ENCODE data around the gene PTER.

DNA sequence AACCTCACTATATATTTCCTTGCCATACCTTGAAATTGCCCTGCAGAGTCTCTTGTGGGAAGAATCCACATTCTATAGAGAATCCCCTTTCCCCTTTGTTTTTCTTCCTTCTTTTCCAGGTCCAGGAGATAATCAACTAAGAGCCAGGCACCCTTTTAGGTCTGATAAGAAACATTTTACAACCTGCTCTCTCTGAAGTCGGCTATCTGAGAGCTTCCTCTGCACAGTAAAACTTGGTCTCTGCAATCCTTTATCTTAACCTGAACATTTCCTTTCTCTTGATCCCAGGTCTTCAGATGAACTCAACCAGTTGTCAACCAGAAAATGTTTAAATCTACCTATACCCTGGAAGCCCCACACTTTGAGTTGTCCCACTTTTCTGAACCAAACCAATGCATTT is 19.5 kb upstream of the PTER start:
- TF ChIP-seq, protein P1, sequence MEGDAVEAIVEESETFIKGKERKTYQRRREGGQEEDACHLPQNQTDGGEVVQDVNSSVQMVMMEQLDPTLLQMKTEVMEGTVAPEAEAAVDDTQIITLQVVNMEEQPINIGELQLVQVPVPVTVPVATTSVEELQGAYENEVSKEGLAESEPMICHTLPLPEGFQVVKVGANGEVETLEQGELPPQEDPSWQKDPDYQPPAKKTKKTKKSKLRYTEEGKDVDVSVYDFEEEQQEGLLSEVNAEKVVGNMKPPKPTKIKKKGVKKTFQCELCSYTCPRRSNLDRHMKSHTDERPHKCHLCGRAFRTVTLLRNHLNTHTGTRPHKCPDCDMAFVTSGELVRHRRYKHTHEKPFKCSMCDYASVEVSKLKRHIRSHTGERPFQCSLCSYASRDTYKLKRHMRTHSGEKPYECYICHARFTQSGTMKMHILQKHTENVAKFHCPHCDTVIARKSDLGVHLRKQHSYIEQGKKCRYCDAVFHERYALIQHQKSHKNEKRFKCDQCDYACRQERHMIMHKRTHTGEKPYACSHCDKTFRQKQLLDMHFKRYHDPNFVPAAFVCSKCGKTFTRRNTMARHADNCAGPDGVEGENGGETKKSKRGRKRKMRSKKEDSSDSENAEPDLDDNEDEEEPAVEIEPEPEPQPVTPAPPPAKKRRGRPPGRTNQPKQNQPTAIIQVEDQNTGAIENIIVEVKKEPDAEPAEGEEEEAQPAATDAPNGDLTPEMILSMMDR (IDR thresholded peaks at IDR 0.05; ENCODE audit: poor library complexity) = no peak
- TF ChIP-seq EZH2 (IDR thresholded peaks at IDR 0.05; ENCODE audit: borderline replicate concordance) (no peak), EZH2phosphoT487 (IDR thresholded peaks at IDR 0.05; ENCODE audit: low read depth, severe bottlenecking, unreplicated experiment) (no peak)

Data from hepatocyte (in vitro differentiated cells).